HG02610 (cell line): ENCODE data around the gene PADI1.

ENCODE experiments used
- ATAC-seq: cut with Tn5 transposase; IDR thresholded peaks from one replicate; pipeline ENCODE4 v1.9.1; 2021; ENCODE audit warnings: mild to moderate bottlenecking, moderate library complexity; ENCODE audit not compliant: unreplicated experiment

The PADI1 gene

GRCh38 chr1:17214876-17215544 is 10.1 kb downstream of the PADI1 start:
- ATAC-seq = no peak

GRCh38 chr1:17215545-17215890 is 10.6 kb downstream of the PADI1 start:
- ATAC-seq = no peak

GRCh38 chr1:17216078-17216477 is 11.2 kb downstream of the PADI1 start:
- ATAC-seq = no peak

- ATAC-seq = no peak
These were observed 12.7 kb downstream of the PADI1 start for GRCh38 chr1:17217607-17218006.

GRCh38 chr1:17218939-17219338 is 14.0 kb downstream of the PADI1 start:
- no peak for ATAC-seq

- no peak for ATAC-seq
These were observed 15.4 kb downstream of the PADI1 start for GRCh38 chr1:17220287-17220686.

- no peak for ATAC-seq
These were observed 17.6 kb downstream of the PADI1 start for GRCh38 chr1:17222557-17222956.

- no peak for ATAC-seq
These were observed 19.5 kb downstream of the PADI1 start for GRCh38 chr1:17224434-17224833.

GRCh38 chr1:17225140-17225539 is 20.2 kb downstream of the PADI1 start:
- no peak for ATAC-seq

- ATAC-seq = no peak
These were observed 22.5 kb downstream of the PADI1 start for GRCh38 chr1:17227358-17227915.

- ATAC-seq = no peak
These were observed 23.7 kb downstream of the PADI1 start for GRCh38 chr1:17228619-17229018.

GRCh38 chr1:17229379-17229778 is 24.5 kb downstream of the PADI1 start:
- no peak for ATAC-seq

- no peak for ATAC-seq
These were observed 25.2 kb downstream of the PADI1 start for GRCh38 chr1:17230106-17230505.

- ATAC-seq = no peak
These were observed 25.9 kb downstream of the PADI1 start for GRCh38 chr1:17230671-17231310.

GRCh38 chr1:17232759-17233661 is 28.1 kb downstream of the PADI1 start:
- ATAC-seq = no peak

- no peak for ATAC-seq
These were observed 28.9 kb downstream of the PADI1 start for GRCh38 chr1:17233675-17234320.

- no peak for ATAC-seq
These were observed 29.5 kb downstream of the PADI1 start for GRCh38 chr1:17234405-17234804.

- no peak for ATAC-seq
These were observed 30.4 kb downstream of the PADI1 start for GRCh38 chr1:17235135-17235885.

- ATAC-seq = no peak
These were observed 32.0 kb downstream of the PADI1 start for GRCh38 chr1:17236779-17237560.

GRCh38 chr1:17237561-17237903 is 32.6 kb downstream of the PADI1 start:
- no peak for ATAC-seq
